ENCODE data around the gene ATP8A1. TPM values are rescaled to one million over a fixed set of nuclear protein-coding genes. Genes with fewer than 3 reads are reported as not detected.

ATP8A1 gene
- total and polyA plus RNA-seq, 2 of the 8 experiments (the other 6 are each of a cell fraction or from before 2014, with no cell fraction given) = 3.7 to 14.9 TPM

DNA sequence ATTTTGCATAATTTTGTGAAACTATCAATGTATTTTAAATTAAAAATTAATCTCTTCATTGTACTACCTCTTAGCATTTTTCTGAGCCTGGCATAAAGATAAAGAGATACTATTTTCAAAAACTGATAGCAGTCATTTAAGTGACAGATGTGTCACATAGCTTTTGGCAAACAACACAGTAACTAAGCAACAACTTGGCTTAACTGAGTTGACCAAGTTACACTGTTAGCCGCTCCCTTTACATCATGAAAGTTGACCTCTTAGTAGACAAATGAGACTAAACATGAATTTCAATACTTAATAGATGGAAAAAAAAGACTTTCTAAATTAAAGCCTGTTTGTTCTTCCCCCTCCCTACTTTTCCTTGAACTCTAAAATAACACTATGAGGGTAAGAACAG lies 62.0 kb downstream of the ATP8A1 start:
- Histone ChIP-seq H2BK20ac (ENCODE audit: low read length) (no peak overlapping the region), H3K9ac (replicated peaks in 1 of 4; ENCODE audit: extremely low read depth in 1 of 4, low read depth in 3 of 4, low read length in 3 of 4) (no peak overlapping the region), H3K9me3 (ENCODE audit: insufficient read depth in 2 of 2, low read depth in 1 of 2, low read length in 1 of 2) (no peaks in the 10 kb centered on the region), H3K4me1 (replicated peaks in 1 of 4; ENCODE audit: control insufficient read depth in 3 of 4, insufficient read depth in 4 of 4, low read length in 3 of 4) (no peaks in the 10 kb centered on the region), H3K79me1 (ENCODE audit: low read depth, low read length) (no peaks in the 10 kb centered on the region), H2BK5ac (ENCODE audit: low read depth, low read length) (no peak overlapping the region), H3K56ac (replicated peaks; ENCODE audit: insufficient read length, low read depth, low read length) (no peak overlapping the region), H2BK15ac (ENCODE audit: low read length) (no peak overlapping the region), H3K36me3 (ENCODE audit: control insufficient read depth in 2 of 4, insufficient read depth in 4 of 4, low read length in 3 of 4) (no peaks in the 10 kb centered on the region; a peak in 1 of 8 replicates), H3K4ac (replicated peaks; ENCODE audit: insufficient read length, low read depth, low read length) (no peak overlapping the region), H4K5ac (ENCODE audit: insufficient read length, low read depth, low read length) (no peak overlapping the region), H3K18ac (ENCODE audit: extremely low read depth, low read length) (no peak overlapping the region), H3K27me3 (replicated peaks in 1 of 4; ENCODE audit: control insufficient read depth in 3 of 4, extremely low read depth in 1 of 4, insufficient read depth in 3 of 4, low read length in 3 of 4) (no peaks in the 10 kb centered on the region), H3K4me3 (ENCODE audit: extremely low read depth in 1 of 4, insufficient read depth in 2 of 4, low read depth in 3 of 4, low read length in 4 of 4) (no peak overlapping the region), H3K79me2 (ENCODE audit: control insufficient read depth in 1 of 2, insufficient read depth in 2 of 2, low read length in 2 of 2) (no peaks in the 10 kb centered on the region), H3K14ac (ENCODE audit: insufficient read length) (no peak overlapping the region), H2AFZ (ENCODE audit: low read length) (no peak overlapping the region), H2BK12ac (ENCODE audit: low read depth, low read length) (no peak overlapping the region), H2AK5ac (ENCODE audit: low read depth, low read length) (no peak overlapping the region), H3K23me2 (ENCODE audit: low read depth, low read length) (no peaks in the 10 kb centered on the region), H3K23ac (ENCODE audit: insufficient read length) (no peak overlapping the region), H3K27ac (ENCODE audit: low read depth, low read length) (no peak overlapping the region), H4K20me1 (replicated peaks in 1 of 2; ENCODE audit: control insufficient read depth in 1 of 2, insufficient read depth in 2 of 2, low read length in 2 of 2) (no peaks in the 10 kb centered on the region), H3K4me2 (ENCODE audit: insufficient read depth in 1 of 2, low read depth in 2 of 2, low read length in 2 of 2) (no peak overlapping the region), H2BK120ac (replicated peaks; ENCODE audit: low read depth, low read length) (no peak overlapping the region), H4K91ac (replicated peaks; ENCODE audit: insufficient read length, low read length) (no peak overlapping the region), H4K8ac (ENCODE audit: extremely low read depth, insufficient read depth, low read length) (no peak overlapping the region)
- no peak for TF ChIP-seq SP1 (IDR thresholded peaks at IDR 0.05; ENCODE audit: low read depth, low read length)
- TF ChIP-seq JUN (IDR thresholded peaks at IDR 0.05; ENCODE audit: low read depth, low read length) = no peak
- TF ChIP-seq KDM1A (IDR thresholded peaks at IDR 0.05; ENCODE audit: borderline replicate concordance, low read length) = no peak
- TF ChIP-seq EGR1 (IDR thresholded peaks at IDR 0.05; ENCODE audit: borderline replicate concordance, low read depth, low read length) = no peak
- no peak for TF ChIP-seq RNF2 (IDR thresholded peaks at IDR 0.05; ENCODE audit: borderline replicate concordance, low read depth, low read length, missing control alignments, poor library complexity, severe bottlenecking)
- TF ChIP-seq SIRT6 (IDR thresholded peaks at IDR 0.05; ENCODE audit: low read length) = no peak
- no peak for TF ChIP-seq NRF1 (IDR thresholded peaks at IDR 0.05; ENCODE audit: low read depth, low read length)
- no peak for TF ChIP-seq SIX5 (IDR thresholded peaks at IDR 0.05; ENCODE audit: low read depth, low read length)
- TF ChIP-seq TAF7 (optimal IDR thresholded peaks at IDR 0.05; ENCODE audit: borderline replicate concordance, low read depth, low read length) = no peak
- POLR2A ChIA-PET (ENCODE audit: partially characterized antibody) = no interaction called here
- CTCF ChIA-PET (ENCODE audit: partially characterized antibody) = no interaction called here
- FAIRE-seq (no peak), DNase-seq (ENCODE audit: low read depth in 1 of 2, low spot score in 2 of 2) (no peak)
- 92% methylated on average over 1 of the region's 1 CpG; no CpG with 5 or more reads in 1 of the 2 experiments for WGBS, 2 experiments (ENCODE audit: extremely low coverage in 1 of 2, insufficient coverage in 1 of 2, insufficient read length in 1 of 2, insufficient replicate concordance in 2 of 2, low coverage in 1 of 2, low lambda C conversion rate in 2 of 2, missing lambda C conversion rate in 1 of 2)
